BE2C (cell line): ENCODE measurements around the gene PPIE.
"Not testable (repeated sequence)": the region's sequence is repeated elsewhere in the genome, so short reads cannot be mapped to it uniquely, and the experiment has no call there.

Experiments
- DNase-seq: peaks from one replicate; pipeline ENCODE4 v3.0.0-alpha.2; 2020
- H3K27me3 ChIP-seq: fragments of 250-450 bp; sonication (Bioruptor Pico); 2 replicates; pipeline ENCODE4 v1.5.1; 2020; ENCODE audit warnings: mild to moderate bottlenecking
- H3K36me3 ChIP-seq: fragments of 250-450 bp; sonication (Bioruptor Pico); 2 replicates; pipeline ENCODE4 v1.5.1; 2020; ENCODE audit warnings: mild to moderate bottlenecking
- H3K4me1 ChIP-seq: fragments of 250-450 bp; sonication (Bioruptor Pico); 2 replicates; pipeline ENCODE4 v1.5.1; 2020
- H3K4me3 ChIP-seq: 2 replicates; pipeline ENCODE4 v1.5.1; 2011; ENCODE audit warnings: low read depth, low read length
- H3K9me3 ChIP-seq: fragments of 250-450 bp; sonication (Bioruptor Pico); 2 replicates; pipeline ENCODE4 v1.5.1; 2020
- TF ChIP-seq, protein P1 (sequence below): IDR thresholded peaks from 2 replicates; pipeline ENCODE4 v1.5.1; 2012; ENCODE audit warnings: mild to moderate bottlenecking, low read depth, low read length

The PPIE gene

DNA sequence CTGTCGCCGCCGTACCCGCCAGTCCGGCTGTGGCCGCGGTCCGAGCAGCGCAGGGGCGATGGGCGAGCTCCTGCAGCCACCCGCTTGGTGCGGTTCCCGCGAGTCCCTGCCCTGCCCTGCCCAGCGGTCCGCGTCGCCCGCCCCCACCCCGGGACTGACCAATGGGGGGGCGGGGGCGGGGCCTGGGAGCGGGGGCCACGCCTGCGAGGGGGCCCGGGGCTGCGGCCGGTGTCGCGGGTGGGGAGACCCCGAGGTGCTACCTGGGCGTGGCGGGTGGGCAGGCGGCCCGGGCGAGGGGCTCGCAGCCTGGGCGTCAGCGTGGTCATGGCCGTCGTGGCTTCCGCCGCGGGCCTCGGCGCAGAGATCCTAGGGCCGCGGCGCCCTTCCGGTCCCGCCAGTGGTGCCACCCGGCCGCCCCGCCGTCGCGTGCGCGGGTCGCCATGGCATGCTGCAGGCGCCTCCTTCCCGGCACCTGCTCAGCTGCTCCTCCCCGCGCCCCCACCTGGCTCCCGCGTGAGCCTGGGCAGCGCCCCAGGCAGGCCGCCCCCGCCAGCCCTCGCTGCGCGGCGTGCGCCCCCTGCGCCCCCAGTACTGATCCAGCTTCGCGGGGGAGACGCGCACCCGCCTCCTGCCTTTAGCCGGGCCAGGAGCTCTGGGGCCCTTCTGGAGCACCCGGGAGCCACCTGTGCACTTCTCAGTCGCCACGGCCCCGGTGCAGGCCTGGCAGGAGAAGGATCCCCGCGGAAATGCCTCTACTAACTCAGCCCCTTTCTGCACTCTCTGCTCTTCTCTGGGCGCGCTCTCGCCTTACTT is 50.3 kb downstream of the PPIE start, which contains the start of gene BMP8B:
Gene BMP8B, minus strand, starts transcription at position 108 of the 813 bp plus-strand sequence. CDS start 380 bp downstream, outside the sequence.
- H3K27me3 ChIP-seq = no peaks in the 10 kb centered on the region
- H3K36me3 ChIP-seq = no peaks in the 10 kb centered on the region
- H3K4me3 ChIP-seq = peak within 1 kb of the TSS; percentile 37
- peak; percentile 72 for DNase-seq
- TF ChIP-seq, protein P1, sequence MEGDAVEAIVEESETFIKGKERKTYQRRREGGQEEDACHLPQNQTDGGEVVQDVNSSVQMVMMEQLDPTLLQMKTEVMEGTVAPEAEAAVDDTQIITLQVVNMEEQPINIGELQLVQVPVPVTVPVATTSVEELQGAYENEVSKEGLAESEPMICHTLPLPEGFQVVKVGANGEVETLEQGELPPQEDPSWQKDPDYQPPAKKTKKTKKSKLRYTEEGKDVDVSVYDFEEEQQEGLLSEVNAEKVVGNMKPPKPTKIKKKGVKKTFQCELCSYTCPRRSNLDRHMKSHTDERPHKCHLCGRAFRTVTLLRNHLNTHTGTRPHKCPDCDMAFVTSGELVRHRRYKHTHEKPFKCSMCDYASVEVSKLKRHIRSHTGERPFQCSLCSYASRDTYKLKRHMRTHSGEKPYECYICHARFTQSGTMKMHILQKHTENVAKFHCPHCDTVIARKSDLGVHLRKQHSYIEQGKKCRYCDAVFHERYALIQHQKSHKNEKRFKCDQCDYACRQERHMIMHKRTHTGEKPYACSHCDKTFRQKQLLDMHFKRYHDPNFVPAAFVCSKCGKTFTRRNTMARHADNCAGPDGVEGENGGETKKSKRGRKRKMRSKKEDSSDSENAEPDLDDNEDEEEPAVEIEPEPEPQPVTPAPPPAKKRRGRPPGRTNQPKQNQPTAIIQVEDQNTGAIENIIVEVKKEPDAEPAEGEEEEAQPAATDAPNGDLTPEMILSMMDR = no peak
- H3K4me1 ChIP-seq = no peaks in the 10 kb centered on the region
- H3K9me3 ChIP-seq = no peaks in the 10 kb centered on the region

DNA sequence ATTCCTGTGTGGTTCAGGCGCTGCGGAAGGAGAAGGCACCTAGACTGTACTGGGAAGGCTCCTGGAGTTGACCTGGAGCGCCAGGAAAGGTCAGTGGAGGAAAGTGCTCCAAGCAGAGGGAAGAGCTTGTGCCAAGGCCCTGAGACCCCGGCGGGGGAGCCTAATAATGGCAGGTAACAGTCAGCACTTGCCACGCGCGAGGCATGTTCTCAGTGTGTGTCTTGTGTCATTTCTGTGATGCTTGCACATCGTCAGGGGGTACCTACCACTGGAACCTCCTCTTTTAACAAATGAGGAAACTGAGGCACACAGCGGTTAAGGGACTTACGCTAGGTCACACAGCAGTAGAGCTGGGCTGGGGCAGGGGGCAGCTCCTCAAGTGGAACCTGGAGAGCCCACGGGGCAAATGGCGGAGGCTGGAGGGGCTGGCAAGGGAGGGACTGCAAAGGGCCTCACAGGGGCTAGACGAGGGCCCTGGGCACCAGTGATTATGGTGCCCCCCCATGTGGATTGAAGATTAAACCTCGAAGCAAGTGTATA is 51.0 kb downstream of the PPIE start:
- H3K27me3 ChIP-seq = no peaks in the 10 kb centered on the region
- H3K9me3 ChIP-seq = no peaks in the 10 kb centered on the region
- H3K4me1 ChIP-seq = no peaks in the 10 kb centered on the region
- TF ChIP-seq, protein P1 = no peak
- no peaks in the 10 kb centered on the region for H3K36me3 ChIP-seq
- no peak for DNase-seq
- peak overlapping the region; percentile 34 for H3K4me3 ChIP-seq

DNA sequence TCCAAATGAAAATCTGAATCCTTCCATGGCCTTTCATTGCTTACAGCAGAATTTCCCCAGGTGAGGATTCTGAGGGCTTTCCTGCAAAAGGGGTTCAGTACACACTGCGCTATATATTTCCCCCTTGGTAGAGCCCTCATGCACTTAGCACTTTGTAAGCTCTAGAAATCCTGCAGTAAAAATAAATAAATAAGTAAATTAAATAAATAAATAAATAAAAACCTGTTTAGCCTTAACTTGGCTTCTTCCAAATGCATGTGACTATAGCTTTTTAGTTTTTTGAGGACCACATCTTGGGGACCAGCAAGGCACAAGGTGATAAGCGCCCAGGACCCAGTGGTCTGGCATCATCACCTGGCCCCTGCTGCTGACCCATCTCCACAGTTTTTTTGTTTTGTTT is 53.2 kb downstream of the PPIE start:
- H3K27me3 ChIP-seq = no peaks in the 10 kb centered on the region
- H3K4me1 ChIP-seq = no peaks in the 10 kb centered on the region
- no peak for DNase-seq
- no peak overlapping the region for H3K4me3 ChIP-seq
- TF ChIP-seq, protein P1 = no peak
- H3K9me3 ChIP-seq = no peaks in the 10 kb centered on the region
- no peaks in the 10 kb centered on the region for H3K36me3 ChIP-seq

DNA sequence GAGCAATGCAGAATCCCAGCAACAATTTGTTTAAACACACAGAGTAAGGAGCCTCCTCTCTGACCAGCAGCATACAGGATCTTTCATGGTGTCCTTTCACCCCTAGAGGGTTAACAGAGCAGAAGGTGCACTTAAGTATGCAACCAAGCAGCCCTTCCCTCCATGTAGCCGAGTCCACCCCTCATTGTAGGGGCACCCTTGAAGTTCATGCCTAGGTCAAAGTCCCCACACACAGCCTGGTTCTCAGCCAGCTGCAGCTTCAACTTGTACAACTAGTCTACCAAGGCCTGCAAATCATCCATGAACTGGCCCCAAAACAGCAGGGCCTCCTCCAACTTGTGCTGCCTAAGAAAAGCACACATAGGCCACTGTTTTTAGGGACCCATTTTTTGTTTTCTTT is 57.0 kb downstream of the PPIE start:
- Histone ChIP-seq H3K36me3 (no peaks in the 10 kb centered on the region), H3K4me1 (no peaks in the 10 kb centered on the region; the same call in 1 of the 2 replicates), H3K27me3 (no peaks in the 10 kb centered on the region), H3K9me3 (no peaks in the 10 kb centered on the region), H3K4me3 (no peak overlapping the region)
- TF ChIP-seq, protein P1 = no peak
- no peak for DNase-seq

DNA sequence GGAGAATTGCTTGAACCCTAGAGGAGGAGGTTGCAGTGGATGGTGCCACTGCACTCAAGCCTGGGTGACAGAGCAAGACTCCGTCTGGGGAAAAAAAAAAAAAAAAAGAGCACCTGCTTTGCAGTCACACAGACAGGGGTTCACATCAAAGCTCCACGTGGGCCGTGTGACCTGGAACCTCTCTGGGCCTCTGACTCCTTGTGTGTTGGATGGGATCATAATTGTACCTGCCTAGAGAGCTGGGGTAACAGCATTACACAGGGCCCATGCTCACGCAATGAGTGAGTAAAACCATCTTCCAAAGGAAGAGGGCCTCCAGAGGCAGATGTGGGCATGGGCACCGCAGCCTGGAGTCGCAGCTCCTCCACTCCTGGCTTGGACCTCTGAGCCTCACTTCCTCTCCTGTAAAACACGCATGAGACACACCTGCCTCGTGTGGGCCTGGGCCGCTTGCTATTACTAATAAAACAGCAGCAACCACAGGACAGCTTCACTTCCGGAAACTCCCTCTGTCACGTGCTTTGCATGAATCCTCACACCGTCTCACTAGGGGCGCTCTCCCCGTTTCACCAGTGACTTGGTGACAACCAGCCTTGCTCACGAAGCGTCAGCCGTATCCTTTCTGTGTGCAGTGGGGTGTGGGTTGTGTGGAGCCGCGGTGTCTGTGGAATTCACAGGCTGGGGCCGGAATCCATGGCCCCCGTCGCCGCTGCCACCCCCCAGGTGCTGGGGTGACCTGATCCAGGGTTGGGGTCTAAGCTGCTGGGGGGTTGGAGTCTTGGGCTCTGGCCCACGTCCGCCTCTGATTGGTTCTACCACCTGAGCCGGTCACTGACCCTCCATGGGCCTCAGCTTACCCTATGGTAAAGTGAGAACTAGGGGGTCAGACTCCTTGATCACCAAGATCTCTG is 60.4 kb downstream of the PPIE start:
- not testable (repeated sequence) for H3K9me3 ChIP-seq, H3K36me3 ChIP-seq, H3K4me1 ChIP-seq, H3K27me3 ChIP-seq
- TF ChIP-seq, protein P1 = peak; percentile 47
- H3K4me3 ChIP-seq = peak overlapping the region; percentile 26
- peak; percentile 79 for DNase-seq
